Astrocyte (in vitro differentiated cells and primary cell): Measurements from ENCODE around the gene SETD6.

ENCODE experiments used
- CTCF ChIP-seq: IDR thresholded peaks from 2 replicates; pipeline ENCODE4 v1.5.1; 2011; ENCODE audit warnings: low read depth, mild to moderate bottlenecking, inconsistent platforms, low read length, moderate library complexity; ENCODE audit not compliant: insufficient read depth
- EZH2 ChIP-seq: IDR thresholded peaks from 2 replicates; pipeline ENCODE4 v1.6.1; 2012; ENCODE audit warnings: mild to moderate bottlenecking, low read length, inconsistent platforms; ENCODE audit not compliant: insufficient read depth

- TF ChIP-seq CTCF (peak; percentile 80), EZH2 (no peak)
Measured at GRCh38 chr16:58494981-58495520, 20.3 kb upstream of the SETD6 start.
